HG02870 (cell line): ENCODE results near the gene PIEZO1.
"Not testable (repeated sequence)": the region's sequence is repeated elsewhere in the genome, so short reads cannot be mapped to it uniquely, and the experiment has no call there.

Experiments
- ATAC-seq: cut with Tn5 transposase; IDR thresholded peaks from one replicate; pipeline ENCODE4 v1.9.1; 2021; ENCODE audit warnings: mild to moderate bottlenecking, moderate library complexity; ENCODE audit not compliant: unreplicated experiment

PIEZO1 gene, protein sequence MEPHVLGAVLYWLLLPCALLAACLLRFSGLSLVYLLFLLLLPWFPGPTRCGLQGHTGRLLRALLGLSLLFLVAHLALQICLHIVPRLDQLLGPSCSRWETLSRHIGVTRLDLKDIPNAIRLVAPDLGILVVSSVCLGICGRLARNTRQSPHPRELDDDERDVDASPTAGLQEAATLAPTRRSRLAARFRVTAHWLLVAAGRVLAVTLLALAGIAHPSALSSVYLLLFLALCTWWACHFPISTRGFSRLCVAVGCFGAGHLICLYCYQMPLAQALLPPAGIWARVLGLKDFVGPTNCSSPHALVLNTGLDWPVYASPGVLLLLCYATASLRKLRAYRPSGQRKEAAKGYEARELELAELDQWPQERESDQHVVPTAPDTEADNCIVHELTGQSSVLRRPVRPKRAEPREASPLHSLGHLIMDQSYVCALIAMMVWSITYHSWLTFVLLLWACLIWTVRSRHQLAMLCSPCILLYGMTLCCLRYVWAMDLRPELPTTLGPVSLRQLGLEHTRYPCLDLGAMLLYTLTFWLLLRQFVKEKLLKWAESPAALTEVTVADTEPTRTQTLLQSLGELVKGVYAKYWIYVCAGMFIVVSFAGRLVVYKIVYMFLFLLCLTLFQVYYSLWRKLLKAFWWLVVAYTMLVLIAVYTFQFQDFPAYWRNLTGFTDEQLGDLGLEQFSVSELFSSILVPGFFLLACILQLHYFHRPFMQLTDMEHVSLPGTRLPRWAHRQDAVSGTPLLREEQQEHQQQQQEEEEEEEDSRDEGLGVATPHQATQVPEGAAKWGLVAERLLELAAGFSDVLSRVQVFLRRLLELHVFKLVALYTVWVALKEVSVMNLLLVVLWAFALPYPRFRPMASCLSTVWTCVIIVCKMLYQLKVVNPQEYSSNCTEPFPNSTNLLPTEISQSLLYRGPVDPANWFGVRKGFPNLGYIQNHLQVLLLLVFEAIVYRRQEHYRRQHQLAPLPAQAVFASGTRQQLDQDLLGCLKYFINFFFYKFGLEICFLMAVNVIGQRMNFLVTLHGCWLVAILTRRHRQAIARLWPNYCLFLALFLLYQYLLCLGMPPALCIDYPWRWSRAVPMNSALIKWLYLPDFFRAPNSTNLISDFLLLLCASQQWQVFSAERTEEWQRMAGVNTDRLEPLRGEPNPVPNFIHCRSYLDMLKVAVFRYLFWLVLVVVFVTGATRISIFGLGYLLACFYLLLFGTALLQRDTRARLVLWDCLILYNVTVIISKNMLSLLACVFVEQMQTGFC (N-terminal part only)

DNA sequence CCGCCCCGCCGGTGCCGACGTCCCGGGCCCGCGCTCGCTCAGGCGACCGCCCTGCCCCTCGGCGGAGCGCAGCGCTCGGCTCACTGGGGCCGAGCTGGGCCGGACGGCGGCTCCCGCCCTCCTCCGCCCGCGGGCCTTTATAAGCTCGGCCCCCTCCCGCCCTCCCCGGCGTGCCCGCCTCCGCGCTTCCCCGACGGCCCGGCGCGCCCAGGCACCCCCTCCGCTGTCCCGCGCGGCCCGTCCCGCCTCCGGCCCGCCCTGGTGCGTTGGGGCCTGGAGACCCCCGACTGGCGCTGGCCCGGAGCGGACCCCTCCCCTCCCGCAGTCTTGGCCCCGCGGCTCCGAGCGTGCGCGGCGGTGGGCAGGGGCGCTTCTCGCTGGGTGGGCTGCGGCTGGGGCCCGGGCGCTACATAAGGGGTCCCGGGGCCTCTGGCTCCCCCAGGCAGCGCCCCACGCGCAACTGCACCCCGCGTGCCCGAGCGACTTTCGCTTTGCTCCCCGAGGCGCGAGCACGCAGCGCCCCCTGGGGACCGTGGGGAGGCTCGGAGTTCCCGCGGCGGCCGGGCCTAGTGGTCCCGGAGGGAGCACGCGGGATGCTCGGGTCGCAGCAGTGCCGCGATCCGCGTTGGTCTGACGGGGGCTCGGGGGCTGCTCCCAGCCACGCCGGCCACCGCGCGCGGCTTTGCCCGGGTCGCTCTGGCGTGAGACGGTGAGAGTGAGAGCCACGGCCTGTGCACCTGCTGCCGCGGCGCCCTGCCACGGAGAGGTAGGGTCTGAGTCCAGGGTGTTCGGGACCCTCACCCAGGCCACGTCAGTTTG is at the start of gene PIEZO1:
Gene PIEZO1 (minus strand): TSS at position 115 of the 819 bp plus-strand sequence. CDS start 256 bp downstream, outside the sequence.
- no peak for ATAC-seq

DNA sequence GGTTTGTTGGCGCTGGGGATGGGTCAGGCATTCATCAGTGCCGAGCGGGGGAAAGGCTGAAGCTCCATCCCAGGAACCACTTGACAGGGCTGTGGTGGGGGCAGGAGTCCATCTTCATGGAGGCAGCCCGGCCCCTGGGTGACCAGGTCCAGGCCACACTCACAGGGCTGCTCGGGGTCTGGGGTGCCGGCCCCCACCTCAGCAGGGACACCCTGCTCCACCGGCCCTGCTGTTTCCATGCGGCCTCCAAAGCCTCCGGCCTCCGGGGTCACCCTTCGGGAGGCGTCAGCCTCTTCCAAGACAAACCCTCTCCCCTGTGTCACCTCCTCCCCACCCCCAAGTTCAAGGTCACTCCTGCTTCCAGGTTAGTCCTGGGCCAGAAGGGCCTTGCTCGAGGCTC is 49.6 kb upstream of the PIEZO1 start:
- no peak for ATAC-seq

- ATAC-seq: no peak
Measured at GRCh38 chr16:88833086-88833485, 48.1 kb upstream of the PIEZO1 start.

GRCh38 chr16:88831838-88832237 is 46.8 kb upstream of the PIEZO1 start:
- no peak for ATAC-seq

- no peak for ATAC-seq
Measured at GRCh38 chr16:88830783-88831182, 45.8 kb upstream of the PIEZO1 start.

DNA sequence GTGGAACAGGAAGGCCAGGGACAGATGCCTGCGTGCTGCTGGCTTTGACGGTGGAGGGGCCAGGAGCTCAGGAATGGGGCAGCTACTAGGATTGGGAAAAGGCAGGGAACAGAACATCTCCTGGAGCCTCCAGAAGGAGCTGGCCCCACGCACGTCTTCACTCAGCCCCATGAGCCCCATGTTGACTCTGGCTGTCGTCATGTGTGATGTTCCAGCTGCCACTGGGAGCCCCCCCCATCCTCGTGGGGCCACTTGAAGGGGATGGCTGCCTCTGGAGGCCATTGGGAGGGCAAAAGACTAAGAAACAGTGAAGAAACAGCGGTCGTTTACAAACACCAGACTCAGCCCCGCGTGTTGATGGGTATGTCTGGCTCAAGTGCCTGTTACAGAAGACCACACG is 45.2 kb upstream of the PIEZO1 start:
- no peak for ATAC-seq

DNA sequence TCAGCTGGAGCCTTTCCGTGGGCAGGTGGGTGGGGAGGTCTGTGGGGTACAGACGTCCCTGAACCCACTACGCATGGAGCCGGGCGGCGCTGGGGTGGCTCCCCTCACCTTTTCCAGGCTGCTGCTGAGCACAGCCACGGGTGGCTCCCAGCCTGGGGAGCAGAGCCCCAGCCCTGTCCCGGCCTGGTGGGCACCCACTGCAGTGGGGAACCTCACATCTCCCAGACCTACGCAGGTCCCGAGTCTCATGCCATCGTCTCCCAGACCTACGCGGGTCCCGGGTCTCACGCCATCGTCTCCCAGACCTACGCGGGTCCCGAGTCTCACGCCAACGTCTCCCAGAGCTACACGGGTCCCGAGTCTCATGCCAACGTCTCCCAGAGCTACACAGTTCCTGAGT is 43.7 kb upstream of the PIEZO1 start:
- no peak for ATAC-seq

DNA sequence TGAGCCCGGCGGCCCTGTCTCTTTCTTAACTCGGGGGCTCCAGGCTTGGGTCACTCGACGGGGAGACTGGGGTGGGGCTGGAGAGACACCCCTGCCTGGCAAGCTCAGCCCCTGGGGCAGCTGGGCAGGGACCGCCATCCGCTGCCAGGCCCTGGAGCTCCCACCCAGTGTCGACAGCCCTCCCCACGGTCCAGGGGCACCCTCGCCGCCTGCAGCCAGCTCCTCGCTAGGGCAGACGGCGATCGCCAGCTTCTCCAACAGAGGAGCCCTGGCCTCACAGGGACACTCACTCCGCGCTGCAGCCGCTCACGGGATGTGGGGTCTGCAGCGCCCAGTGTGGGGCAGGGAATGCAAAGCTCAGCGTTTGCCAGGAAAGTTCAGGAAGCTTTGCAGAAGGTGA is 42.7 kb upstream of the PIEZO1 start:
- ATAC-seq: no peak

DNA sequence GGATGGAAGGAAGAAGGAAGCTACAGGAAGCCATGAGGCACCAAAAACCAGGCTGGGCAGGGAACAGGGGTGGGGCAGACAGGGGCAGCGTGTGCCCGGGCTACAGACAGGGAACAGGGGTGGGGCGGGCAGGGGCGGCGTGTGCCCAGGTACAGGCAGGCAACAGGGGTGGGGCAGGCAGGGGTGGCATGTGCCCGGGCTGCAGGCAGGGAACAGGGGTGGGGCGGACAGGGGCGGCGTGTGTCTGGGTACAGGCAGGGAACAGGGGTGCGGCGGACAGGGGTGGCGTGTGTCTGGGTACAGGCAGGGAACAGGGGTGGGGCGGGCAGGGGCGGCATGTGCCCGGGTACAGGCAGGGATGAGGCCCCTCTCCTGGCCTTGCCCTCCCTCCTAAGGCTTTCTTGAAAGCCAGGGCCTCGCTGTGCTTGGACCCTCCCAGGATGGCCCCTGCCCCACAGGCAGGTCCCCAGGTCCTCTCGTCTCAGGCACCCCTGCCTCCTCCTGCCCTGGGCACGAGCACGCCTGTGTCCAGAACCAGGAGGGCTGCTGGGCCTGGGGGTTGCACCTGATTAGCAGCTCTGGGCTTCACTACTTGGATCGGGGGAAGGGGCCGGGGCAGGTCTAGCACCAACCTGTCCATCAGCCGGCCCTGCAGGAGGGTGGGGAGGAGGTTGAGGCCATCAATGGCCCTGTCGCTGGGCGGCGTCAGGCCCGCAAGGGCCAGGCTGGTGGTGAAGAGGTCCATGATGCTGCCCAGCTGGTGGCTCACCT is 41.2 kb upstream of the PIEZO1 start:
- ATAC-seq: no peak

- no peak for ATAC-seq
Measured at GRCh38 chr16:88825146-88825545, 40.1 kb upstream of the PIEZO1 start.

DNA sequence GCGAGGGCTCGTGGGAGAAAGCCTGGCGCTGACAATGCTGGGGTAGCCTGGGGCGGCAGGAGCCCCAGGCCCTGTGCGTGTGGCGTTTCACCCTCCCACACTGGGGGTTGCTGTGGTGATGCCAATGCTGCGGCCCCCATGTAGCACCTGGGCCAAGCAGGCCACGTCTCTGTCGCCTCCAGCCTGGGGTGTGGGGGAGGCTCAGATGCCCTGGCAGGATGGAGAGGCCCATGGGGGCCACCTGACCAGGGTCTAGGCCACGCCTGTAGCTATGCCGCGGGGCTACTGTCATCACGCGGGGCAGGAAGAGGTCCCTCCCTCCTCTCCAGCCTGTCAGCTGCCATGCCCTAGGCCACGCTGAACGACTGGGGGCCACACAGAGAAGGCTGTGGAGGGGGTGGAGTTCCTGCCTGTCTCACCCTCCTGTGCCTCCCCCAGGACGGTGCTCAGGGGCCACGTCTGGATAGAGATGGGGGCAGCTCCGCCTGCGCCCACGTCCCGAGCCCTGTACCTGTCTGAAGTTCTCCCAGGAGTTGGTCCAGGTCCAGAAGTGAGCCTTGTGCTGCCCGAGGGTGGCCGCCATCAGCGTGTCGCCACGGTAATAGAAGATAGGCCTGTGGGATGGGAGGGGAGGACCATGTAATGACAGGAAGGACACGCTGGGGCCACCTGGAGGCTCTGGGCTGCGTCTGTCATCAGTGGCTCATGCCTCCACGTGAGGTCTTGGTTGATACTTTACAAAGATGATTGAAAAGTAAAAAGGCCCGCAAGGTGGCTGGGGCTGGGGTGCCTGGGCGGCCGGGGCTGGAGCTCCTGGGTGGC is 39.4 kb upstream of the PIEZO1 start:
- no peak for ATAC-seq

DNA sequence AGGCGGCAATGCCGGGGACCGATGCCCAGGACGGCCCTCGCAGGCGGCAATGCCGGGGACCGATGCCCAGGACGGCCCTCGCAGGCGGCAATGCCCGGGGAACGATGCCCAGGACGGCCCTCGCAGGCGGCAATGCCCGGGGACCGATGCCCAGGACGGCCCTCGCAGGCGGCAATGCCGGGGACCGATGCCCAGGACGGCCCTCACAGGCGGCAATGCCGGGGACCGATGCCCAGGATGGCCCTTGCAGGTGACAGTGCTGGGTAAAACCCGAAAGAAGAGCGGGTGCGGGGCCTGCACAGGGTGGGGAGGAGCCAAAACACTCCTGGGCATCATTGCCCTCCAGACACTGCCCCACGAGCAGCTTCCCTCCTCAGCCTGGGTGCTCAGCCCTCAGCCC is 38.6 kb upstream of the PIEZO1 start:
- not testable (repeated sequence) for ATAC-seq

DNA sequence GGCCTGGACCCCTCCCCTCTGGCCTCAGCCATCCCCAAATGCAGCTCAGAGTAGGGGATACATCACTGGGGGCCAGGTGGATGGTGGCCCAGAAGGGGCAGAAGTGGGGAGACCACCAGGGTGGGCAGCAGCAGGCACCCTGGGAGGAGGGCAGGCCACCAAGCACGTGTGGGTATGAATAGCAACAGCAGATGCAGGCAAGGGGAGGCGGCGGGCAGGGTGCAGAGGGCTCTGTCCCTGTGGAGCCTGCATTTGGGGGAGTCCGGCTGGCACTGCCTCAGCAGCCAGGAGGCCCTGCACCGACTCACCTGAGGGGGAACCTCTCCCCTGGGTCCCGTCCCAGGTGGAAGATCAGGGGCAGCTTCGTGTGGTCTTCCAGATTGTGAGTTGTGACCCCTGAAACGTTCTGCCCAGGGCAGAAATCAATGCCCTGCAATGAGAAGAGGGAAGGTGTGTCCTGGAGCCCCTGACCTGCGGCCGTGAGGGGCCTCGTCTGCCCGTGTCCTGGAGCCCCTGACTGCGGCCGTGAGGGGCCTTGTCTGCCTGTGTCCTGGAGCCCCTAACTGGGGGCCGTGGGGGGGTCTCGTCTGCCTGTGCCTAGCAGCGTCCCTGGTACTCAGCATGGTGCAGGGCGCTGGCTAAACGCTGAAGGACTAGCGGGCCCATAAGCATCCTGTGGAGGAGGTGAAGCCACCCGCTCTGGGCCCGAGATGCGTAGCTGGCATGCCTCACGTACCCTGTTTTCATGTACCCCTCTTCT is 37.4 kb upstream of the PIEZO1 start:
- ATAC-seq: no peak

- no peak for ATAC-seq
Measured at GRCh38 chr16:88821168-88821850, 36.3 kb upstream of the PIEZO1 start.

DNA sequence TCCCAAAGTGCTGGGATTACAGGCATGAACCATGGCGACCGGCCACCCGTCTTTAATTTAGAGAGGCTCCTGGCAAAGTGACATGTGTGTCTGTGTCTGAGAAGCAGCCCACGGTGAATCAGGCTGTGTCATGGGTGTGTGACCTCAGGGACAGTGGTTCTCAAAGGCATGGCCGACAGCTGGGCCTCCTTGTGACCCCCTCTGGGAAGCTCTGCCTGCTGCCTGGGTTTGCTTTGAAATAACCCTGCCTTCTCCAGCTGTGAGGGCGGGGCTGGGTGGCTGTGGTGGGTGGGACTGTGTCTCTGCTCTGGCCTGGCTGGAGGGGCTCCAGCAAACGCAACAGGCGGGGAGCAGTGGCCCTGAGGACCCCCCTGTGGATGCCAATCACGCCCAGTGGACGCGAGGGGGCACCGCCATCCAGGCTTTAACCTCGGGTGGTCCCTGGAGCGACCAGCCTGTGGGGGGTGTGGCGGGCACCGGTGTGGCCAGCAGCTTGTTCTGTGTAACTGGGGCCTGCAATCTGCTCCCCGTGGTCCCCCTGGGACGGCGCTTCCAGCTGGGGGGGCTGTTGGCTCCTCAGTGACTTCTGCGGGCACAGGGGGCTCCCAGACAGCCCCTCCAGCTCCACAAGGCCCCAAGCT is 35.5 kb upstream of the PIEZO1 start:
- ATAC-seq: no peak

DNA sequence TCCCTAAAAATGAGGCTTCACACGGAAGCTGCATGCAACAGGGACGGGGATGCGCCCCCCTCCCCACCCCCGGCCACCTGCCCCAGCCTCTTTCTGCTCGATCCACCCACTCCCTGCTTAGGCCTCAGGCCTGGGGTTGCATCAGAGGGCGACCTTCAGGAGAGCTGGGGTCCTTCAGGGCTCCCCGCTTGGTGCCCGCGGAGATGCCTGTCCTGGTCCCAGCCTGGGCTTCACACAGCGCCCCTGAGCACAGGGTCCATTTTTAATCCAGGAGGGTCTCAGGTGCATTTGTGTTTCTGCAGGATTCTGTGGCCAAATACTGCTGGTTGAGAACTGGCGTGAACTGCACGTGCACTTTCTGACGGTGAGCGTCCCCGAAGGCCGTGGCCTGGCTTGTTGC is 34.1 kb upstream of the PIEZO1 start:
- no peak for ATAC-seq

- no peak for ATAC-seq
Measured at GRCh38 chr16:88818575-88818874, 33.5 kb upstream of the PIEZO1 start.
